GM10248 (cell line): ENCODE data around the gene CYFIP1.

ENCODE experiments used
- CTCF ChIA-PET: fragments of 300-600 bp; sonication (Branson Sonifier 250); formaldehyde crosslinking; extraction: SDS; loops from one replicate; lab custom pipeline; 2021; ENCODE audit warnings: antibody characterized with exemption; lab: Yijun Ruan, JAX
- POLR2A ChIA-PET: fragments of 350-650 bp; sonication (Branson Sonifier 250); formaldehyde crosslinking; extraction: SDS; loops from one replicate; lab custom pipeline; 2020; ENCODE audit warnings: antibody characterized with exemption; lab: Yijun Ruan, JAX
- DNase-seq: peaks from one replicate; pipeline ENCODE4 v3.0.0; 2012; ENCODE audit errors: extremely low spot score
- CTCF ChIP-seq: IDR thresholded peaks from 2 replicates; pipeline ENCODE4 v1.5.1; 2012; ENCODE audit warnings: mild to moderate bottlenecking, low read depth; ENCODE audit errors: extremely low read depth, missing control alignments, control extremely low read depth

Gene CYFIP1

GRCh38 chr15:22908830-22909229, 71.3 kb downstream of the CYFIP1 start:
- TF ChIP-seq CTCF = no peak
- ChIA-PET CTCF (interaction anchor here (1.2 kb wide), 1 partner anchor 13 kb away, joined by 3 read pairs; no protein-coding TSS in a partner anchor), POLR2A (no interaction called here)
- DNase-seq = no peak

- POLR2A ChIA-PET = no interaction called here
- DNase-seq = no peak
- TF ChIP-seq CTCF = no peak
- CTCF ChIA-PET = interaction anchor here (1.0 to 1.1 kb wide), 2 partner anchors 9 to 12 kb away, joined by 3 read pairs; no protein-coding TSS in a partner anchor
Measured at GRCh38 chr15:22907161-22907950, 72.8 kb downstream of the CYFIP1 start.

- POLR2A ChIA-PET = no interaction called here
- CTCF ChIA-PET = no interaction called here
- DNase-seq = no peak
- no peak for TF ChIP-seq CTCF
Measured at GRCh38 chr15:22904736-22905135, 75.4 kb downstream of the CYFIP1 start.

GRCh38 chr15:22903961-22904534, 76.1 kb downstream of the CYFIP1 start:
- POLR2A ChIA-PET = no interaction called here
- no peak for TF ChIP-seq CTCF
- DNase-seq = no peak
- CTCF ChIA-PET = no interaction called here

- no peak for DNase-seq
- ChIA-PET CTCF (interaction anchor here (1.3 kb wide), 1 partner anchor 10 kb away, joined by 3 read pairs; no protein-coding TSS in a partner anchor), POLR2A (no interaction called here)
Measured at GRCh38 chr15:22903427-22903826, 76.7 kb downstream of the CYFIP1 start.

More at GRCh38 chr15:22903427-22903826, 76.7 kb downstream of the CYFIP1 start:
- no peak for TF ChIP-seq CTCF
